ENCODE data around the gene IMPACT.

The IMPACT gene

GRCh38 chr18:24397694-24398368 is 28.6 kb upstream of the IMPACT start, which contains the start of gene OSBPL1A:
Gene OSBPL1A, minus strand, starts transcription at chr18:24397824. Its CDS starts 20,291 bp downstream, at chr18:24377533.
- H3K27ac ChIP-seq (ENCODE audit: low read depth, low read length) = no peak within 1 kb of the TSS
- H3K9me2 ChIP-seq (replicated peaks; ENCODE audit: control insufficient read depth, low read length) = no peaks in the 10 kb centered on the region
- H3K36me3 ChIP-seq (ENCODE audit: control insufficient read depth, low read length) = no peaks in the 10 kb centered on the region
- no peaks in the 10 kb centered on the region for H3K9me3 ChIP-seq (ENCODE audit: control insufficient read depth, insufficient read depth, low read length)
- H3K27me3 ChIP-seq (ENCODE audit: control insufficient read depth, low read length) = peaks cover 46% of the 10 kb centered on the region
- H3F3A ChIP-seq (ENCODE audit: control insufficient read depth, insufficient read depth) = no peaks in the 10 kb centered on the region
- H4K20me1 ChIP-seq (ENCODE audit: control insufficient read depth, insufficient read depth, low read depth, low read length) = no peaks in the 10 kb centered on the region
- H3K4me3 ChIP-seq (ENCODE audit: low read length) = peak within 1 kb of the TSS; percentile 67
- TF ChIP-seq CTCF (IDR thresholded peaks at IDR 0.05; ENCODE audit: low read depth, low read length, poor library complexity, severe bottlenecking) = no peak
- no peak for TF ChIP-seq EZH2phosphoT487 (IDR thresholded peaks at IDR 0.05; ENCODE audit: borderline replicate concordance, low read length)
- H3K79me2 ChIP-seq (ENCODE audit: control insufficient read depth, low read length) = no peaks in the 10 kb centered on the region
- H3K4me2 ChIP-seq (ENCODE audit: low read length) = peak within 1 kb of the TSS; percentile 64
- peaks cover 13% of the 10 kb centered on the region for H3K4me1 ChIP-seq (ENCODE audit: control insufficient read depth, low read length)

- TF ChIP-seq CTCF (IDR thresholded peaks at IDR 0.05; ENCODE audit: low read depth, low read length, poor library complexity, severe bottlenecking) = no peak
- no peak for TF ChIP-seq EZH2phosphoT487 (IDR thresholded peaks at IDR 0.05; ENCODE audit: borderline replicate concordance, low read length)
- Histone ChIP-seq H3K27ac (ENCODE audit: low read depth, low read length) (no peak overlapping the region), H3K9me2 (replicated peaks; ENCODE audit: control insufficient read depth, low read length) (no peaks in the 10 kb centered on the region), H3K27me3 (ENCODE audit: control insufficient read depth, low read length) (peaks cover 46% of the 10 kb centered on the region), H3K4me3 (ENCODE audit: low read length) (no peak overlapping the region), H3K79me2 (ENCODE audit: control insufficient read depth, low read length) (no peaks in the 10 kb centered on the region), H3K4me2 (ENCODE audit: low read length) (no peak overlapping the region), H3K4me1 (ENCODE audit: control insufficient read depth, low read length) (peaks cover 13% of the 10 kb centered on the region), H3K9me3 (ENCODE audit: control insufficient read depth, insufficient read depth, low read length) (no peaks in the 10 kb centered on the region), H4K20me1 (ENCODE audit: control insufficient read depth, insufficient read depth, low read depth, low read length) (no peaks in the 10 kb centered on the region), H3F3A (ENCODE audit: control insufficient read depth, insufficient read depth) (no peaks in the 10 kb centered on the region), H3K36me3 (ENCODE audit: control insufficient read depth, low read length) (no peaks in the 10 kb centered on the region)
Measured at GRCh38 chr18:24398540-24398939, 27.9 kb upstream of the IMPACT start.

GRCh38 chr18:24400587-24400986 is 25.9 kb upstream of the IMPACT start:
- Histone ChIP-seq H3K4me3 (ENCODE audit: low read length) (no peak overlapping the region), H3K4me1 (ENCODE audit: control insufficient read depth, low read length) (peaks cover 13% of the 10 kb centered on the region), H4K20me1 (ENCODE audit: control insufficient read depth, insufficient read depth, low read depth, low read length) (no peaks in the 10 kb centered on the region), H3K4me2 (ENCODE audit: low read length) (no peak overlapping the region), H3K27me3 (ENCODE audit: control insufficient read depth, low read length) (peaks cover 35% of the 10 kb centered on the region), H3K9me3 (ENCODE audit: control insufficient read depth, insufficient read depth, low read length) (no peaks in the 10 kb centered on the region), H3K27ac (ENCODE audit: low read depth, low read length) (no peak overlapping the region), H3K9me2 (replicated peaks; ENCODE audit: control insufficient read depth, low read length) (no peaks in the 10 kb centered on the region), H3K79me2 (ENCODE audit: control insufficient read depth, low read length) (no peaks in the 10 kb centered on the region), H3K36me3 (ENCODE audit: control insufficient read depth, low read length) (no peaks in the 10 kb centered on the region), H3F3A (ENCODE audit: control insufficient read depth, insufficient read depth) (no peaks in the 10 kb centered on the region)
- TF ChIP-seq EZH2phosphoT487 (IDR thresholded peaks at IDR 0.05; ENCODE audit: borderline replicate concordance, low read length) = no peak
- TF ChIP-seq CTCF (IDR thresholded peaks at IDR 0.05; ENCODE audit: low read depth, low read length, poor library complexity, severe bottlenecking) = no peak

Data from DOHH2 (cell line).